Ramos (cell line): ENCODE measurements around the gene ALDH2.

ENCODE experiments used
- in situ Hi-C: fragments of 300-500 bp; cut with MboI; formaldehyde crosslinking; loops from one replicate; pipeline ENCODE4 v1.14.3; 2022; ENCODE audit warnings: low sequenced_read_pairs; ENCODE audit not compliant: unreplicated experiment

Gene ALDH2

DNA sequence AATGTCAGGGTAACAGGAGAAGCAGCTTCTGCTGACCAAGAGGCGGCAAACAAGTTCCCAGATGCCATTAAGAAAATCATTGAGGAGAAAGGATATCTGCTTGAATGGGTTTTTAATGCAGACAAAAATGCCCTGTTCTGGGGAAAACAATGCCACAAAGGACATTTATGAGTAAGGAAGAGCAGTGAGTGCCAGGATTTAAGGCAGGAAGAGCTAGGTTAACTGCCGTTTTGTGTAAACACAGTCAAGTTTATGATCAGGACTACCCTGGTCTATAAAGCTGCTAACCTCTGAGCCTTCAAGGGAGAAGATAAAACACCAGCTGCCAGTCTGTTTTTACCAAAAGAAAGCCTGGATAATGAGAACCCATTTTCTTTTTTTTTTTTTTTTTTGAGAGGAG, 83.8 kb downstream of the ALDH2 start:
- in situ Hi-C loops = no loop called here

DNA sequence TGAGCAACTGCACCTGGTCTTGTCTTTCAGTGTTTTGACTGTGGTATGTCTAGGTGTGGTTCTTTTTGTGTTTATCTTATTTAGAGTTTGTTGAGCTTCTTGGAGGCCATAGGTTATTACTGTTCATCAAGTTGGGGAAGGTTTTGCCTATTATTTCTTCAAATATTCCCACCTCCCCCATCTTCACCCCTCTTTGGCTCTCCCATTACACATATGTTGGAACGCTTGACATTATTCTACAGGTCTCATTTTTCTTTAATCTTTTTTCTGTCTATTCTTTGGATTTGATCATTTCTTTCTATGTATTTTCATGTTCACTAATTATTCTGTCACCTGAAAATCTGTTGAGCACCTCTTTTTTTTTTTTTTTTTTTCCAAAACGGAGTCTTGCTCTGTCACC, 91.5 kb downstream of the ALDH2 start:
- in situ Hi-C loops = no loop called here

DNA sequence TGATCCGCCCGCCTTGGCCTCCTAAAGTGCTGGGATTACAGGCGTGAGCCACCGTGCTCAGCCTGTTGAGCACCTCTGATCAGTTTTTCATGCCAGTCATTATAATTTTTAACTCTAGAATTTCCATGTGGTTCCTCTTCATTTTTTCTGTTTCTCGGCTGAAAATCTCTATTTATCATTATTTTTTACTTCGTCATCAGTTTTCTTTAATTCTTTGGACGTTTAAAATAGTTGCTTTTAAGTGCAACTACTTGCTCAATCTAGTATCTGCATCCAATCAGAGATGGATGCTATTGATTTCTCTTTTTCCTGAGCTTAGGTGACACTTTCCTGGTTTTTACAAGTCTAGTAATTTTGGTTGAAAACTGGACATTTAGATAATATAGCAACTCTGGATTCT, 92.0 kb downstream of the ALDH2 start:
- in situ Hi-C loops = no loop called here

DNA sequence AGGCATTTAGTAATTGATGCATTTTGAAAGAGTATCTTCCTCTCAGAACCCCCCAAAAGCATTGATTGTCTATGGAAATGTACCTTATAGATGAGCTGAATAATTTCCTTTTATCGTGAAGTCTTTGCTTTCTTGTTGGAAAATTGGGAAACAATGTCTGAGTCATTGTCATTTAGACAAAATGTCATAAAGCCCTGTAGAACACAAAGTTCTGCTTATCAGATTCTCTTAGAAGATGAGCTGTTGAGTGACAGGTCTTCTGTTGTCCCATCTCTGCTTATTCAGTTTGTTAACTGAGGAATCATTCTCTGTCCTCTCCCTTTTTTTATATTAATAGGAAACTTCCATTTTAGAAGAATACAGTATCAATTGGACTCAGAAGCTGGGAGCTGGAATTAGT, 98.2 kb downstream of the ALDH2 start:
- in situ Hi-C loops = no loop called here
